ENCODE data around the gene VIPR2.

DNA sequence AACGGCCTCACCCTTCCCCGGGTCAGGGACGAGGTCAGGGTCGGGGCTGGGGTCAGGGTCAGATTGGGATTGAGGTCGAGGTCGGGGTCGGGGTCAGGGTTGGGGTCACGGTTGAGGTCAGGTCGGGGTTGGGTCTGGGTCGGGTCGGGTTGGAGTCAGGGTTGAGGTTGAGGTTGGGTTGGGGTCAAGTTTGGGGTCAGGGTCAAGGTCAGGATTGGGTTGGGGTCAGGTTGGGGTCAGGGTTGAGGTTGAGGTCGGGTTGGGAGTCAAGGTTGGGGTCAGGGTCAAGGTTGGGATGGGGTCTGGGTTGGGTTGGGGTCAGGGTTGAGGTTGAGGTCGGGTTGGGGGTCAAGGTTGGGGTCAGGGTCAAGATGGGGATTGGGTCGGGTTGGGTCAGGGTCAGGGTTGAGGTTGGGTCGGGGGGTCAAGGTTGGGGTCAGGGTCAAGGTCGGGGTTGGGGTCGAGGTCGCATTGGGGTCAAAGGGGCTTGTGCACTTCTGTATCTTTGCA, 131.4 kb downstream of the VIPR2 start:
- TF ChIP-seq, protein P1, sequence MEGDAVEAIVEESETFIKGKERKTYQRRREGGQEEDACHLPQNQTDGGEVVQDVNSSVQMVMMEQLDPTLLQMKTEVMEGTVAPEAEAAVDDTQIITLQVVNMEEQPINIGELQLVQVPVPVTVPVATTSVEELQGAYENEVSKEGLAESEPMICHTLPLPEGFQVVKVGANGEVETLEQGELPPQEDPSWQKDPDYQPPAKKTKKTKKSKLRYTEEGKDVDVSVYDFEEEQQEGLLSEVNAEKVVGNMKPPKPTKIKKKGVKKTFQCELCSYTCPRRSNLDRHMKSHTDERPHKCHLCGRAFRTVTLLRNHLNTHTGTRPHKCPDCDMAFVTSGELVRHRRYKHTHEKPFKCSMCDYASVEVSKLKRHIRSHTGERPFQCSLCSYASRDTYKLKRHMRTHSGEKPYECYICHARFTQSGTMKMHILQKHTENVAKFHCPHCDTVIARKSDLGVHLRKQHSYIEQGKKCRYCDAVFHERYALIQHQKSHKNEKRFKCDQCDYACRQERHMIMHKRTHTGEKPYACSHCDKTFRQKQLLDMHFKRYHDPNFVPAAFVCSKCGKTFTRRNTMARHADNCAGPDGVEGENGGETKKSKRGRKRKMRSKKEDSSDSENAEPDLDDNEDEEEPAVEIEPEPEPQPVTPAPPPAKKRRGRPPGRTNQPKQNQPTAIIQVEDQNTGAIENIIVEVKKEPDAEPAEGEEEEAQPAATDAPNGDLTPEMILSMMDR (conservative IDR thresholded peaks at IDR 0.05; ENCODE audit: low read depth in 2 of 2): no peak
- TF ChIP-seq, protein P2, sequence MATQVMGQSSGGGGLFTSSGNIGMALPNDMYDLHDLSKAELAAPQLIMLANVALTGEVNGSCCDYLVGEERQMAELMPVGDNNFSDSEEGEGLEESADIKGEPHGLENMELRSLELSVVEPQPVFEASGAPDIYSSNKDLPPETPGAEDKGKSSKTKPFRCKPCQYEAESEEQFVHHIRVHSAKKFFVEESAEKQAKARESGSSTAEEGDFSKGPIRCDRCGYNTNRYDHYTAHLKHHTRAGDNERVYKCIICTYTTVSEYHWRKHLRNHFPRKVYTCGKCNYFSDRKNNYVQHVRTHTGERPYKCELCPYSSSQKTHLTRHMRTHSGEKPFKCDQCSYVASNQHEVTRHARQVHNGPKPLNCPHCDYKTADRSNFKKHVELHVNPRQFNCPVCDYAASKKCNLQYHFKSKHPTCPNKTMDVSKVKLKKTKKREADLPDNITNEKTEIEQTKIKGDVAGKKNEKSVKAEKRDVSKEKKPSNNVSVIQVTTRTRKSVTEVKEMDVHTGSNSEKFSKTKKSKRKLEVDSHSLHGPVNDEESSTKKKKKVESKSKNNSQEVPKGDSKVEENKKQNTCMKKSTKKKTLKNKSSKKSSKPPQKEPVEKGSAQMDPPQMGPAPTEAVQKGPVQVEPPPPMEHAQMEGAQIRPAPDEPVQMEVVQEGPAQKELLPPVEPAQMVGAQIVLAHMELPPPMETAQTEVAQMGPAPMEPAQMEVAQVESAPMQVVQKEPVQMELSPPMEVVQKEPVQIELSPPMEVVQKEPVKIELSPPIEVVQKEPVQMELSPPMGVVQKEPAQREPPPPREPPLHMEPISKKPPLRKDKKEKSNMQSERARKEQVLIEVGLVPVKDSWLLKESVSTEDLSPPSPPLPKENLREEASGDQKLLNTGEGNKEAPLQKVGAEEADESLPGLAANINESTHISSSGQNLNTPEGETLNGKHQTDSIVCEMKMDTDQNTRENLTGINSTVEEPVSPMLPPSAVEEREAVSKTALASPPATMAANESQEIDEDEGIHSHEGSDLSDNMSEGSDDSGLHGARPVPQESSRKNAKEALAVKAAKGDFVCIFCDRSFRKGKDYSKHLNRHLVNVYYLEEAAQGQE (IDR thresholded peaks at IDR 0.05; ENCODE audit: unreplicated experiment): no peak
- TF ChIP-seq POLR2AphosphoS5 (IDR thresholded peaks at IDR 0.05; ENCODE audit: low read depth) (no peak), EZH2phosphoT487 (IDR thresholded peaks at IDR 0.05; ENCODE audit: unreplicated experiment) (no peak), ZNF114 (CRISPR knock-in tag; IDR thresholded peaks at IDR 0.05) (no peak), EZH2 (IDR thresholded peaks at IDR 0.05; ENCODE audit: low read depth, unreplicated experiment) (no peak), STAT1 (IDR thresholded peaks at IDR 0.05; ENCODE audit: unreplicated experiment) (no peak), CREB1 (CRISPR knock-in tag; IDR thresholded peaks at IDR 0.05; ENCODE audit: low read depth) (no peak), NANOG (IDR thresholded peaks at IDR 0.05; ENCODE audit: borderline replicate concordance) (no peak), JUNB (IDR thresholded peaks at IDR 0.05; ENCODE audit: unreplicated experiment) (no peak)
- TF ChIP-seq, protein P3, sequence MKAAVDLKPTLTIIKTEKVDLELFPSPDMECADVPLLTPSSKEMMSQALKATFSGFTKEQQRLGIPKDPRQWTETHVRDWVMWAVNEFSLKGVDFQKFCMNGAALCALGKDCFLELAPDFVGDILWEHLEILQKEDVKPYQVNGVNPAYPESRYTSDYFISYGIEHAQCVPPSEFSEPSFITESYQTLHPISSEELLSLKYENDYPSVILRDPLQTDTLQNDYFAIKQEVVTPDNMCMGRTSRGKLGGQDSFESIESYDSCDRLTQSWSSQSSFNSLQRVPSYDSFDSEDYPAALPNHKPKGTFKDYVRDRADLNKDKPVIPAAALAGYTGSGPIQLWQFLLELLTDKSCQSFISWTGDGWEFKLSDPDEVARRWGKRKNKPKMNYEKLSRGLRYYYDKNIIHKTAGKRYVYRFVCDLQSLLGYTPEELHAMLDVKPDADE (IDR thresholded peaks at IDR 0.05): no peak

All from GM23338 (cell line).